Astrocyte of the cerebellum (primary cell): ENCODE measurements around the gene FGD5.

Experiments used
- DNase-seq: peaks from one replicate; pipeline ENCODE4 v3.0.0-alpha.2; 2011; ENCODE audit warnings: low read depth
- H3K4me3 ChIP-seq: 2 replicates; pipeline ENCODE4 v1.5.1; 2011; ENCODE audit warnings: mild to moderate bottlenecking, low read depth, low read length, moderate library complexity
- CTCF ChIP-seq: IDR thresholded peaks from 2 replicates; pipeline ENCODE4 v1.5.1; 2012; ENCODE audit warnings: low read length, low read depth, moderate library complexity, mild to moderate bottlenecking; ENCODE audit errors: missing control alignments
- in situ Hi-C: cut with HindIII; loops from 2 replicates; pipeline ENCODE4 v1.10.0; 2017; ENCODE audit warnings: low sequenced_read_pairs

The FGD5 gene

DNA sequence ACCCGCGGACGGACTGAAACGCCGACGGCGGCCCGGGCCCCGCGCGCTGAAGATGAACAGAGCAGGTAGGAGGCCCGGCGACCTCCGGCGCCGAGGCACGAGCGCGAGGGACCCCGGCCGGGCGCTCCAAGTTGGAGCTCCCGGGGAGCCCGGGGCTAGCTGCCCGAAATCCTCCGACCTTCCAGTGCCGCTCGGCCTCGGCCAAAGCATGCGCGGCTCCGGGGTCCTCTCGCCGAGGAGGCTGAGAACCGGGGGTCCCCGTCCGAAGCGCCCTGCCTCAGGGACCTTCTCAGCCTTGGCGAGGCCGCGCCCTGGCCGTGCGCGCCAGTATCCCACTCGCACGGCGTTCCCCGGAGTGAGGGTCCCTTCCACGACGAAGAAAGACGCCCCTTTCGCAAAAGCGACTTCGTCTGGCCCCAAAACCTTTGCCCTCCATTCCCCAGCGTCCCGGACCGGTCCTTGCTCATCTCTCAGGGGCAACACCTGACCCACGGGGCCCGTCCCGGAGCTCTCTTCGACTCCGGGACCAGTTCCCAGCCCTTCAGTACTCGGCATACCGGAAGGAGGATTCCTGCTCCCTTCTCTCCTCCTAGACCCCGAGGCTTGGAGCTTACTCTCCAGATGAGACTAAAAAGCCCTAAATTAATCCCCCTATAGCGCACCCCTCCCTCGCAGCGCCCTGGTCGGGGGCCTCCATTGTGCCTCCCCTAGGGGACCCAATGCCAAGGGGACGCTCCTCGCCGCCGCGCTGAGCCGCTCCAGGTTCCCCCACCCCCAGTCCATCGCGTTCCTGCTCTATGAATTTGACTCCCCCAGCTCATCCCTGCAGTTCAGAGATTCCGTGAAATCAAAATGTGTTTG, 7.7 kb upstream of the FGD5 start:
- DNase-seq: no peak
- in situ Hi-C loops: no loop called here
- H3K4me3 ChIP-seq: no peak overlapping the region
- no peak for TF ChIP-seq CTCF

DNA sequence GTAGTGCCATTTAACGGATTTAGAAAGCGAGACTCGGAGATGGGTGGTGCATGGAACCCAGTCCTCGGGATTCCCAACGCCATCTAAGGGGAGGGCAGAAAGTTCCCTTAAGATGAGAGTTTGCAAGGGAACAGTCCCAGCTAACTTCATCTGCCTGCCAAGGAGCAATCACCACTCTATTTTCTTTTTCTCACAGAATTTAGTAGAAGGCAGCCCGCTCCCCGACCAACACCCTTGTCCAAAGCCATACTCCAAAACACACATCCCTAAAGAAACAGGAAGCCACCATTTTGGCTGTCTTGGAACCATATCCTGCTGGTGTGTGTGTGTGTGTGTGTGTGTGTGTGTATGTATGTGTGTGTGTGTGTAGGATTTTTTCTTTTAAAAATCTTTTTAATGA, 7.1 kb upstream of the FGD5 start:
- TF ChIP-seq CTCF: no peak
- no peak for DNase-seq
- H3K4me3 ChIP-seq: no peak overlapping the region
- in situ Hi-C loops: no loop called here

- no peak overlapping the region for H3K4me3 ChIP-seq
- no peak for DNase-seq
- no peak for TF ChIP-seq CTCF
- in situ Hi-C loops: no loop called here
These were observed 6.5 kb upstream of the FGD5 start for GRCh38 chr3:14812196-14812790.

- in situ Hi-C loops: no loop called here
- DNase-seq: no peak
- H3K4me3 ChIP-seq: no peak overlapping the region
- no peak for TF ChIP-seq CTCF
These were observed 4.3 kb upstream of the FGD5 start for GRCh38 chr3:14814411-14814871.

DNA sequence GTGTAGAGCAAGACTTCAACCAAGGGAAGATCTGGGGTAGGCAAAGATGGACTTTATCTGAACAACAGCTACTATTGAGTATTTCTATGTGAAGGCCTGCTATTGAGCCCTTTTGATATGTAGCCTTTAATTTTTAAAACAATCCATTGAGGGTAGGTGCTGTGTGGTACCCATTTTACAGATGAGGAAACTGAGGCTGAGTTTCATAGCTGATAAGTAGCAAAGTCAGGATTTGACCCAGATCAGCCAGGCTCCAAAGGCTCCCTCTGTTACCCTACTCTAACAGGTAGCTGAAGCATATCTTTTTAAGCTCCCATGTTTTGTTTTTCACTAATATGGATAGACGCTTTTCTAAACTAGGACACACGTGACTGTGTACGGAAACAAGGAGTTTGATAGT, 2.4 kb upstream of the FGD5 start:
- no peak for DNase-seq
- no peak overlapping the region for H3K4me3 ChIP-seq
- in situ Hi-C loops: no loop called here
- no peak for TF ChIP-seq CTCF

DNA sequence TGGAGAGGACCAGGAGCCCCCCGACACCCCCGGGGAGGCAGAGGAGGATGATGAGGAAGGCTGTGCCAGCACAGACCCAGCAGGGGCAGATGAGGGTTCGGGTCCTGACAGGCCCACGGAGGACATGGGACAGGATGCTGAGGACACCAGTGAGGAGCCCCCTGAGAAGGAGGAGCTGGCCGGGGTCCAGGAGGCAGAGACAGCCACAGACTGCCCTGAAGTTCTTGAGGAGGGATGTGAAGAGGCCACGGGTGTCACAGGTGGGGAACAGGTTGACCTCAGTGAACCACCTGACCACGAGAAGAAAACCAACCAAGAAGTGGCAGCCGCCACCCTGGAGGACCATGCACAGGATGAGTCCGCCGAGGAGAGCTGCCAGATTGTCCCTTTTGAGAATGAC, 909 bp downstream of the FGD5 start:
- no peak for TF ChIP-seq CTCF
- in situ Hi-C loops: loop anchor here (10.0 kb wide), 1 partner anchor 65 kb away; no protein-coding TSS in a partner anchor
- no peak overlapping the region for H3K4me3 ChIP-seq
- no peak for DNase-seq
